Neural crest cell (in vitro differentiated cells): ENCODE data around the gene CFAP91. TPM values are rescaled to one million over a fixed set of nuclear protein-coding genes. Genes with fewer than 3 reads are reported as not detected.

Experiments
- DNase-seq: peaks from one replicate; pipeline ENCODE4 v3.0.0; 2021; ENCODE audit warnings: low read depth, mixed read lengths, low spot score
- H3K27ac Mint-ChIP-seq: one replicate; pipeline ENCODE4 v1.8.0; 2021; ENCODE audit warnings: mild to moderate bottlenecking, mixed read lengths; ENCODE audit not compliant: unreplicated experiment
- H3K27me3 Mint-ChIP-seq: 2 replicates; pipeline ENCODE4 v1.8.0; 2021; ENCODE audit warnings: low read depth, mild to moderate bottlenecking, mixed read lengths
- H3K36me3 Mint-ChIP-seq: 2 replicates; pipeline ENCODE4 v1.8.0; 2021; ENCODE audit warnings: low read depth, mild to moderate bottlenecking, mixed read lengths
- H3K4me1 Mint-ChIP-seq: 2 replicates; pipeline ENCODE4 v1.8.0; 2021; ENCODE audit warnings: mixed read lengths
- H3K4me3 Mint-ChIP-seq: one replicate; pipeline ENCODE4 v1.8.0; 2021; ENCODE audit warnings: mild to moderate bottlenecking, mixed read lengths
- H3K9me3 Mint-ChIP-seq: 2 replicates; pipeline ENCODE4 v1.8.0; 2021; ENCODE audit warnings: mixed read lengths
- CTCF ChIP-seq: fragments of 200-600 bp; sonication (generic); conservative IDR thresholded peaks from 2 replicates; pipeline ENCODE4 v1.5.0; 2021; ENCODE audit warnings: antibody characterized with exemption, mild to moderate bottlenecking
- total RNA-seq: library from RNA; stranded (reverse); gene quantifications from 2 replicates; pipeline ENCODE4 v1.2.1, GENCODE V29; 2021

The CFAP91 gene
- total RNA-seq, 1 donor from 2014 or later = 7.0 TPM

DNA sequence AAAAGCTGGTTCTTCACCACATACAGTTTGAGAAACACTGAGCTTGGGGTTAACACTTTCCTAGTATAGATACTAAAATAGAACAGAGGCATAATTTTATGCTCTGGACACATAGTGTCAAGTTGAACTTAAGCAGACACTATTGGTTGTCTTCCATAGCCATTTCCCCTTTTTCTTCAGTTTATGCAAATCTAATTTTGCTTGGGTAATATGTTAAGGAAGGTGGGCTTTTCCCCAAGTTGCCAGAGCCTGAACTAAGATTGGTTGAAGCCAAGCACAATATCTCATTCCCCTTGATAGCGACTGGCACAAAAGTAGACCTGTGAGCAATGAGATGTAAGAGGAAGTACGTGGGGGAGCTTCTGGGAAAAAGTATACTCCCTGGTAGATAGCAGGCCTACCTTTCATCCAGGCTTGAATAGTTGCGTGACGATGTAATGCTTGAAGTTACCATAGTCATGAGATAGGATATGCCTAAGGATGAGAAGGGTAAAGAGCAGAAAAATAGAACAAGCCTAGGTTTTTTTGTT lies 37.9 kb upstream of the CFAP91 start:
- TF ChIP-seq CTCF = no peak
- Mint-ChIP-seq H3K36me3 (peaks cover 2% of the 10 kb centered on the region), H3K4me1 (peaks cover 2% of the 10 kb centered on the region), H3K27me3 (no peaks in the 10 kb centered on the region), H3K9me3 (no peaks in the 10 kb centered on the region), H3K4me3 (no peak overlapping the region), H3K27ac (no peak overlapping the region)
- DNase-seq = no peak

GRCh38 chr3:119665954-119666559 lies 36.8 kb upstream of the CFAP91 start:
- no peak for TF ChIP-seq CTCF
- H3K9me3 Mint-ChIP-seq = no peaks in the 10 kb centered on the region
- peaks cover 2% of the 10 kb centered on the region for H3K36me3 Mint-ChIP-seq
- H3K4me1 Mint-ChIP-seq = peaks cover 4% of the 10 kb centered on the region
- no peak overlapping the region for H3K27ac Mint-ChIP-seq
- no peak for DNase-seq
- H3K4me3 Mint-ChIP-seq = no peak overlapping the region
- no peaks in the 10 kb centered on the region for H3K27me3 Mint-ChIP-seq

GRCh38 chr3:119669906-119670570 lies 32.8 kb upstream of the CFAP91 start:
- no peak for TF ChIP-seq CTCF
- H3K4me3 Mint-ChIP-seq = no peak overlapping the region
- no peaks in the 10 kb centered on the region for H3K27me3 Mint-ChIP-seq
- peaks cover 6% of the 10 kb centered on the region for H3K4me1 Mint-ChIP-seq
- no peak overlapping the region for H3K27ac Mint-ChIP-seq
- no peaks in the 10 kb centered on the region for H3K9me3 Mint-ChIP-seq
- H3K36me3 Mint-ChIP-seq = peaks cover 15% of the 10 kb centered on the region
- no peak for DNase-seq

DNA sequence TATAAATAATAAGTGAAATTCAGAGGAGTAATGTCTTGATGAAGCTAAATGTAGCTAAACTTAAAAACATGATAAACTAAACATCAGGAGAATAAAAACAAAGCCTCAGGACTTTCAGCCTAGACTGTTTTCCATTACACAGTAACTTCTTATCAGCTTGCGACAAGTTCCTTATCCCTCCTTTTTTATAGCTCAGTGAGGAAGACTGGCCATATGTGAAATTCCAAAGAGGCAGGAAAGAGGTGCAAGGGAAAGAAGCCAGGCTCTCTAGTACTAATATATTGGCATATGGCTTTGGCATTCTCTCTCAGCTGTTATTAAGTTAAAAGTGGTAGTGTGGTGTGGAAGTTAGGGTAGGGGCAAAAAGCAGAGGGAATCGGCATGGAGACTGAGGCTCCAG lies 30.0 kb upstream of the CFAP91 start:
- TF ChIP-seq CTCF = no peak
- no peaks in the 10 kb centered on the region for H3K27me3 Mint-ChIP-seq
- no peak for DNase-seq
- no peak overlapping the region for H3K27ac Mint-ChIP-seq
- H3K9me3 Mint-ChIP-seq = no peaks in the 10 kb centered on the region
- H3K36me3 Mint-ChIP-seq = peaks cover 16% of the 10 kb centered on the region
- peak overlapping the region; percentile 51 for H3K4me3 Mint-ChIP-seq
- H3K4me1 Mint-ChIP-seq = peaks cover 29% of the 10 kb centered on the region

- no peak for TF ChIP-seq CTCF
- Mint-ChIP-seq H3K4me3 (no peak overlapping the region), H3K27me3 (no peaks in the 10 kb centered on the region), H3K27ac (no peak overlapping the region), H3K4me1 (peaks cover 30% of the 10 kb centered on the region), H3K36me3 (peaks cover 16% of the 10 kb centered on the region), H3K9me3 (no peaks in the 10 kb centered on the region)
- no peak for DNase-seq
Measured at GRCh38 chr3:119673875-119674274, 28.9 kb upstream of the CFAP91 start.
